OCI-LY3 (cell line): ENCODE measurements around the gene EXOSC9.

Experiments
- CTCF ChIP-seq: fragments of 200-600, 300-600 bp; sonication (generic); IDR thresholded peaks from 2 replicates; pipeline ENCODE4 v1.5.1; 2014; ENCODE audit warnings: antibody characterized with exemption, low read length, low read depth
- EZH2phosphoT487 ChIP-seq: fragments of 200-600 bp; shearing (Covaris generic); IDR thresholded peaks from 2 replicates; pipeline ENCODE4 v1.6.1; 2018; ENCODE audit warnings: antibody characterized with exemption, mixed run types, low read depth

GRCh38 chr4:121789960-121790829 is 10.9 kb upstream of the EXOSC9 start:
- no peak for TF ChIP-seq CTCF
- no peak for TF ChIP-seq EZH2phosphoT487
